GM12878 (cell line): ENCODE measurements around the gene SOS1. TPM values are rescaled to one million over a fixed set of nuclear protein-coding genes. Genes with fewer than 3 reads are reported as not detected.
"Not testable (repeated sequence)": the region's sequence is repeated elsewhere in the genome, so short reads cannot be mapped to it uniquely, and the experiment has no call there.

Experiments used
- ATAC-seq: fragments of 200-7000 bp; cut with Tn5 transposase; 3 replicates; pipeline ENCODE4 v1.9.1; 2020; ENCODE audit warnings: mild to moderate bottlenecking, moderate library complexity
- BruUV-seq: library from RNA; stranded (reverse); fragments of 400-500 nt; replicated peaks from 2 replicates; lab custom pipeline; 2021; lab: Mats Ljungman, UMichigan
- CTCF ChIA-PET: fragments of 300-600 bp; sonication (Branson Sonifier 250); formaldehyde crosslinking; extraction: SDS; loops from one replicate; lab custom pipeline; 2021; ENCODE audit warnings: inconsistent platforms; lab: Yijun Ruan, JAX
- POLR2A ChIA-PET: fragments of 350-600 bp; formaldehyde crosslinking; extraction: SDS; loops from one replicate; lab custom pipeline; 2021; ENCODE audit warnings: inconsistent platforms; lab: Charles Lee
- RAD21 ChIA-PET: fragments of 300-600 bp; sonication (Branson Sonifier 250); formaldehyde crosslinking; loops from one replicate; lab custom pipeline; 2023; ENCODE audit warnings: antibody characterized with exemption; ENCODE audit not compliant: unreplicated experiment; lab: Charles Lee
- SMC1A ChIA-PET: fragments of 300-600 bp; sonication (Branson Sonifier 250); formaldehyde crosslinking; loops from one replicate; lab custom pipeline; 2023; ENCODE audit not compliant: unreplicated experiment, uncharacterized antibody; lab: Charles Lee
- DNase-seq: peaks from one replicate; pipeline ENCODE4 v3.0.0-alpha.2; 2011; ENCODE audit warnings: low read depth, low spot score
- FAIRE-seq: peaks from 3 replicates; lab custom pipeline; 2011; peaks lifted over from hg19 to GRCh38; lab: Jason Lieb, UNC
- H2AFZ ChIP-seq: 2 replicates; pipeline ENCODE4 v1.6.0; 2011; ENCODE audit warnings: low read depth, low read length, control low read depth; ENCODE audit not compliant: control insufficient read depth
- H3K27ac ChIP-seq: 2 replicates; pipeline ENCODE4 v1.5.1; 2011; ENCODE audit warnings: control low read depth; ENCODE audit not compliant: control insufficient read depth, insufficient read depth
- H3K27me3 ChIP-seq, 2 experiments: replicated peaks in 1 of 2; 2 replicates each; pipeline versions ENCODE4 v1.6.0 to v1.6.1; 2011; ENCODE audit warnings: low read length in 1 of 2; ENCODE audit not compliant: control insufficient read depth in 2 of 2, insufficient read depth in 2 of 2
- H3K36me3 ChIP-seq, 2 experiments: 2 replicates each; pipeline ENCODE4 v1.5.1; 2011; ENCODE audit warnings: low read length in 1 of 2; ENCODE audit not compliant: control insufficient read depth in 2 of 2, insufficient read depth in 2 of 2
- H3K4me1 ChIP-seq: 2 replicates; pipeline ENCODE4 v1.6.1; 2011; ENCODE audit warnings: mild to moderate bottlenecking, low read length, moderate library complexity, mixed read lengths; ENCODE audit not compliant: control insufficient read depth, insufficient read depth
- H3K4me2 ChIP-seq: 2 replicates; pipeline ENCODE4 v1.6.0; 2011; ENCODE audit warnings: control low read depth; ENCODE audit not compliant: control insufficient read depth, insufficient read depth
- H3K4me3 ChIP-seq: fragments of 200-600 bp; sonication (generic); 2 replicates; pipeline ENCODE4 v1.5.1; 2016
- H3K79me2 ChIP-seq: 2 replicates; pipeline ENCODE4 v1.6.0; 2011; ENCODE audit warnings: low read length; ENCODE audit not compliant: control insufficient read depth, insufficient read depth
- H3K9ac ChIP-seq: 2 replicates; pipeline ENCODE4 v1.8.0; 2011; ENCODE audit warnings: low read length, control low read depth, mixed read lengths; ENCODE audit not compliant: control insufficient read depth, insufficient read depth
- H3K9me3 ChIP-seq: replicated peaks from 3 replicates; pipeline ENCODE4 v1.5.1; 2011; ENCODE audit warnings: mild to moderate bottlenecking, low read length; ENCODE audit not compliant: control insufficient read depth, insufficient read depth
- H4K20me1 ChIP-seq: 2 replicates; pipeline ENCODE4 v1.6.0; 2011; ENCODE audit not compliant: control insufficient read depth, insufficient read depth
- CBX3 ChIP-seq: fragments of 200-600 bp; sonication (generic); IDR thresholded peaks from 2 replicates; pipeline ENCODE4 v1.6.1; 2016; ENCODE audit warnings: low read depth, borderline replicate concordance
- CBX5 ChIP-seq: sonication (generic); IDR thresholded peaks from 2 replicates; pipeline ENCODE4 v1.6.1; 2016; ENCODE audit warnings: low read depth, moderate library complexity, mild to moderate bottlenecking, inconsistent platforms
- EP300 ChIP-seq, 2 experiments: fragments of 150-350 bp in 1 of 2; IDR thresholded peaks; 2 replicates each; pipeline ENCODE4 v1.6.1; 2011 to 2012; ENCODE audit warnings: low read depth in 2 of 2, low read length in 2 of 2, borderline replicate concordance in 1 of 2, improper control_type of control experiment in 1 of 2, inconsistent platforms in 1 of 2; ENCODE audit not compliant: control insufficient read depth in 1 of 2
- SPI1 ChIP-seq: IDR thresholded peaks from 2 replicates; pipeline ENCODE4 v1.6.1; 2011; ENCODE audit warnings: low read depth, mild to moderate bottlenecking, low read length, moderate library complexity, borderline replicate concordance; ENCODE audit not compliant: insufficient read depth
- ZBED1 ChIP-seq: IDR thresholded peaks from 2 replicates; pipeline ENCODE4 v1.6.1; 2016; ENCODE audit warnings: borderline replicate concordance
- WGBS: methylation state at CpG from one replicate; pipeline ENCODE4 v1.1.6; 2016; ENCODE audit warnings: low lambda C conversion rate; ENCODE audit not compliant: insufficient replicate concordance, insufficient coverage; ENCODE audit errors: missing lambda C conversion rate; 5-methylcytosine and 5-hydroxymethylcytosine counted together
- in situ Hi-C: fragments of 300-500 bp; cut with MboI; formaldehyde crosslinking; loops from 9 replicates; pipeline ENCODE4 v1.14.3; 2018; ENCODE audit warnings: mixed read lengths
- intact Hi-C: fragments of 100-400 bp; cut with micrococcal nuclease; formaldehyde crosslinking; loops from one replicate; pipeline ENCODE4 v1.14.2; 2022; ENCODE audit not compliant: unreplicated experiment
- polyA plus RNA-seq, 11 experiments: library from polyadenylated mRNA; depleted of rRNA in 4 of 11; unstranded in 6 of 11; stranded (reverse) in 5 of 11; fragments of >200 nt; fragmentation: Nextera tagmentation in 4 of 11; fragmentation: Illumina TruSeq in 1 of 11; extraction: Ambion mirVana in 4 of 11; extraction: Trizol in 1 of 11; gene quantifications; 1 replicate in 1 of 11; 2 replicates in 10 of 11; pipeline versions ENCODE4 v1.2.1 to v1.2.3, GENCODE V29; 2011 to 2016; ENCODE audit warnings: inconsistent platforms in 2 of 11, missing spikeins in 2 of 11, low read depth in 1 of 11
- total RNA-seq, 4 experiments: library from RNA; depleted of rRNA in 3 of 4; stranded (reverse); fragments of >200 nt in 3 of 4; fragmentation: Illumina TruSeq in 1 of 4; extraction: Trizol in 1 of 4; gene quantifications; 2 replicates each; pipeline versions ENCODE4 v1.2.1 to v1.2.3, GENCODE V29; 2013 to 2021

The SOS1 gene
- total and polyA plus RNA-seq, 10 of the 15 experiments (the other 5 are each of a cell fraction or from before 2014, with no cell fraction given): 2.1 to 24.1 (median 8.5) TPM

DNA sequence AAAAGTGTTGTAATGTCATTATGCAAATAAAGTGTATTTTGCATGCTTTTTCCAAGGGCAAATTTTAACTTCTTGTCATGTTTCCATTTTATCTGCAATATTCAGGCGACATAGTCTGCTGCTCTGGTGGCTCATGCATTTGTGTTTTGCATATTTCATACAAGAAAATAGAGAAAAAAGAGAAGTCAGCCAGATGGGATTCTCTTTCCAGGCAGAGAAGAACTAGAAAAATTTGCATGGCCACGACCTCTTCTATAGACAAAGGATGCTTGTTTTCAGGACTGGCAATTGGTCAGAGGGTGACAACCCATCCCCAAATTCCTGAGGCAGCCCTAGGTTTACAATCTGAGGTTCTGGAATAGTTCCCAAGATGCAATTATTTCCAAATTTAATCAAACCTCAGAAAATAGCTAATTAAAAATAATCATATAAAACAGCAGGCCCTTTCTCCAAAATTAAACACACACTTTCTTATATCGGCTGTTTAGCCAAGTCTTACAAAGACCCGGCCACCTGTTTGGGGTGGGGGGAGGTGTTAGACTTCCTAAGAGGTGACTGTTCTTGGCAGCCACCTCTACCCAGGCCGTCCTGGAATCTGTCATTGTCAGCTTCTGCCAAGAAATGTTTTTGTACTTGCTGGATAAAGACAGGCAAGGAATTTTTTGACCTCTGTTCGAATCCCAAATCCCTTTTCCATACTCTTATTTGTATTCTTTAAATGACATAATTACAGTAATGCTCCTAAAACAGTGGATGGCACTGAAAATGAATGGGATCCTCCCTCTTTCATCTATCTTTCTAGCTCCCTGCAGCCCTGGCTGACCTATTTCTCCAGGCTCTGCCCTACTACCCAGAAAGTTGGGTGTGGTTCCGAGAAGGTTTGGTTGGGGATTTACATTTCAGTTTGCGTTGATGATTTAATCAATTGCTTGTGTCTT lies 20.8 kb upstream of the SOS1 start:
- no peaks in the 10 kb centered on the region; a peak in 1 of 4 replicates for H3K27me3 ChIP-seq
- 48% methylated on average over 8 of the region's 8 CpGs for WGBS
- no peaks in the 10 kb centered on the region for H4K20me1 ChIP-seq
- POLR2A ChIA-PET: interaction anchor here (0.7 kb wide), 1 partner anchor 23 kb away, joined by 3 read pairs; no protein-coding TSS in a partner anchor
- DNase-seq: no peak
- RAD21 ChIA-PET: interaction anchor here (1.7 kb wide), 1 partner anchor 17 kb away, joined by 4 read pairs; no protein-coding TSS in a partner anchor
- intact Hi-C loops (no loop called here), in situ Hi-C loops (no loop called here)
- H3K4me1 ChIP-seq: peaks cover 5% of the 10 kb centered on the region
- SMC1A ChIA-PET: interaction anchor here (0.9 to 2.2 kb wide), 2 partner anchors 9 to 22 kb away, joined by 3 to 6 read pairs; no protein-coding TSS in a partner anchor
- CTCF ChIA-PET: interaction anchor here (1.1 kb wide), 1 partner anchor 44 kb away, joined by 3 read pairs; no protein-coding TSS in a partner anchor
- H3K4me2 ChIP-seq: peak overlapping the region; percentile 15; the same call in 1 of the 2 replicates
- no peak overlapping the region for H3K9ac ChIP-seq
- TF ChIP-seq CBX5: no peak
- 0 out of 2 replicates have a peak, but pooled peaks have one; percentile 44 for TF ChIP-seq SPI1
- no peak for TF ChIP-seq EP300 (IDR thresholded peaks at IDR 0.05; ENCODE audit: borderline replicate concordance in 1 of 2, control insufficient read depth in 1 of 2, low read depth in 2 of 2, low read length in 2 of 2)
- TF ChIP-seq ZBED1: no peak
- TF ChIP-seq CBX3: no peak
- no peak overlapping the region for H3K27ac ChIP-seq
- ATAC-seq: peak; percentile 41; the same call in 2 of the 3 replicates
- no peaks in the 10 kb centered on the region for H3K79me2 ChIP-seq
- no peak overlapping the region for H3K4me3 ChIP-seq
- no peak overlapping the region for H2AFZ ChIP-seq
- no peaks in the 10 kb centered on the region for H3K9me3 ChIP-seq
- no TSS peak for BruUV-seq
- no peaks in the 10 kb centered on the region for H3K36me3 ChIP-seq
- FAIRE-seq: peak; percentile 18

DNA sequence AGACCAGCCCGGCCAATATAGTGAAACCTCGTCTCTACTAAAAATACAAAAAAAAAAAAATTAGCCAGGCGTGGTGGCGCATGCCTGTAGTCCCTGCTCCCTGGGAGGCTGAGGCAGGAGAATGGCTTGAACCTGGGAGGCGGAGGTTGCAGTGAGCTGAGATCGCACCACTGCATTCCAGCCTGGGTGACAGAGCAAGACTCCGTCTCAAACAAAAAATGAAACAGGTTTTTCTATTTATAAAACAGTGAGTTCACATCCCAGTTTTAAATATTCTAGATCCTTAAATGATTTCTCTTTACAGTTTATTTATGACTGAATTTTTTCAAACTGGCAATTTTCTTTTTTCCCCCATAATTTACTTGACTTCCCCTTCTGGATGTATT lies 20.1 kb upstream of the SOS1 start:
- in situ Hi-C loops, H3K4me3 ChIP-seq, FAIRE-seq, BruUV-seq, H3K9me3 ChIP-seq, CTCF ChIA-PET, H3K36me3 ChIP-seq, RAD21 ChIA-PET, intact Hi-C loops, DNase-seq, H3K9ac ChIP-seq, H3K27me3 ChIP-seq, H2AFZ ChIP-seq, H3K4me1 ChIP-seq, ATAC-seq, H3K79me2 ChIP-seq, H3K27ac ChIP-seq, H4K20me1 ChIP-seq: not testable (repeated sequence)
- 14% methylated on average over 7 of the region's 7 CpGs for WGBS
- H3K4me2 ChIP-seq: 0 out of 2 replicates have a peak overlapping the region, but pooled peaks have one; percentile 15
- POLR2A ChIA-PET: interaction anchor here (0.7 kb wide), 1 partner anchor 22 kb away, joined by 3 read pairs; no protein-coding TSS in a partner anchor
- SMC1A ChIA-PET: interaction anchor here (0.9 to 1.0 kb wide), 2 partner anchors 12 to 22 kb away, joined by 3 to 4 read pairs; no protein-coding TSS in a partner anchor
